GM18909 (cell line): ENCODE results near the gene ADGRA1.

Experiments
- ATAC-seq: cut with Tn5 transposase; IDR thresholded peaks from one replicate; pipeline ENCODE4 v1.9.1; 2021; ENCODE audit warnings: mild to moderate bottlenecking; ENCODE audit not compliant: unreplicated experiment, poor library complexity

Gene ADGRA1

GRCh38 chr10:133072720-133073390 lies 14.9 kb upstream of the ADGRA1 start:
- no peak for ATAC-seq

DNA sequence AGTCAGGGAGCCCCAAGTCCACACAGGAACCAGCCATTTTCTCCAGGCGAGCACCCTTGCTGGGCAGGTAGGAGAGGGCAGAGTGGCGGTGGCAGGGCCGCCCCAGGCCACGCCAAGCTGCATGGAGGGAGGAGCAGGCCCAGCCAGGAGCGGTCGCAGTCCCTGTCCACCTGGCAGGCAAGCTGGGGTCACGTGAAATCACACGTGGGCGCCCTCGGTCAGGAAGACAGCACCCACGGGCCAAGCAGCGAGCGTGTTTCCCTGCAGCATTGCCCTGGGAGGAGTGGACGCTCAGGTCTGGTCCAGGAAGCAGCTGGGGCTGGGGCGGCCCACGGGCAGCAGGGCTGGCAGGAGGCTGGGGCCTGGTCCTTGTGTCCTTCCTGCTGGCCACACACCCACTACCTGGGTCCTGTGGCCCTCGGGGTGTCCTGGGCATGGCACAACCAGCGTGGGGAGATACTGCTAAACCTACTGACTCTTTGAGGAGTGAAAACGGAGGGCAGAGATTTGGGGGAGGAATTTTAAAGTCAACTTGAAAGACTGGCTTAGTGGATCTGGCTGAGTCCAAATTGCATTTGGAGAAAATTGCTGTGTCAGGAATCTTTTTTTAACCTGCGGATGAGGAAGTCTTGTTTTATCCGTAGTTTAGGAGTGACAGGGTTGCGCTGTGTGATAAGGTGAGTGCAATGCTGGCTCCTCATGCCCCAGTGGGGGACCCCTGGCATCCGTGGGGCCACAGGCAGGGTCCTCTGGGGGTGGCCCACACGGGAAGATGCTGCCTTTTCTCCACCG lies 12.2 kb upstream of the ADGRA1 start:
- ATAC-seq = no peak

- no peak for ATAC-seq
Observed at GRCh38 chr10:133076274-133077038, 11.3 kb upstream of the ADGRA1 start.

- no peak for ATAC-seq
Observed at GRCh38 chr10:133079836-133080682, 7.7 kb upstream of the ADGRA1 start.

GRCh38 chr10:133080683-133081040 lies 7.1 kb upstream of the ADGRA1 start:
- ATAC-seq = no peak

GRCh38 chr10:133081636-133082035 lies 6.1 kb upstream of the ADGRA1 start:
- ATAC-seq = no peak

GRCh38 chr10:133082685-133083421 lies 4.9 kb upstream of the ADGRA1 start:
- ATAC-seq = no peak

GRCh38 chr10:133083422-133084100 lies 4.2 kb upstream of the ADGRA1 start:
- no peak for ATAC-seq

DNA sequence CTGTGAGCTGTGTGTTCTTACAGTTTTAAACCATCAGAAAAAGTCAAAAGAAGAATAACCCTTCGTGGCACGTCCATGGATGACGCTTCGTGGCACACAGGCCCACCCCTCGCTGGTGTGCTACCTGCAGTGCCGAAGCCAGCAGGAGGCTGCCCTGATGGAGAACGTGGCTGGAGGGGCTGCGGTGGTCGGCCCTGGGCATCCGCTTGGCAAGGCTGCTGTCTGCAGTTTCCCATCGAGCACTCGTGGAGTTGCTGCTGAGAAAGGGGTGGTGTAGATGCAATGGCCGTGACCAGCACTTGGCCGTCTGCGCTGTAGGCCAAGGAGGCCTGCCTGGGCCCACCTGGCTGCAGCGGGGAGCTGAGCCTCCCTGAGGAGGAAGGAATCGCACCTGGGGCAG lies 3.2 kb upstream of the ADGRA1 start:
- ATAC-seq = no peak

GRCh38 chr10:133085251-133086125 lies 2.2 kb upstream of the ADGRA1 start:
- ATAC-seq = no peak

DNA sequence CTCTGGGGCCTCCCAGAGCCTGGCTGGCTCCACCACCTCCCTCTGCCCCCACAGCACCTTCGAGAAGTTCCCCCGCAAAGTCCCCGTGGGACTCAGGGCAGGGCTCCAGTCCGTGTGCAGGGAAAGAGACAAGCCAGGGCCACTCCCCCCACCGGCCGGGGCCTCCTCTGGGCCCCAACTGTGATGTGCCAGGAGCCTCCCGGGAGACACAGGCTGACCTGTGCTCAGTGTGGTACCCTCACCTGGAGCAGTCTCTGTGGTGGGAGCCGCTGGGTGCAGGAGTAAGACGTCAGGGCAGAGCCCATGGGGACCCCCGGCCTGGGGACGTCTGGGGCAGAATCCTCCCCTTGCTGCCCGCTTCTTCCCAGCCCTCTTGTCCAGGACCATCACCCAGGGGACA lies 1.5 kb upstream of the ADGRA1 start:
- ATAC-seq = no peak

DNA sequence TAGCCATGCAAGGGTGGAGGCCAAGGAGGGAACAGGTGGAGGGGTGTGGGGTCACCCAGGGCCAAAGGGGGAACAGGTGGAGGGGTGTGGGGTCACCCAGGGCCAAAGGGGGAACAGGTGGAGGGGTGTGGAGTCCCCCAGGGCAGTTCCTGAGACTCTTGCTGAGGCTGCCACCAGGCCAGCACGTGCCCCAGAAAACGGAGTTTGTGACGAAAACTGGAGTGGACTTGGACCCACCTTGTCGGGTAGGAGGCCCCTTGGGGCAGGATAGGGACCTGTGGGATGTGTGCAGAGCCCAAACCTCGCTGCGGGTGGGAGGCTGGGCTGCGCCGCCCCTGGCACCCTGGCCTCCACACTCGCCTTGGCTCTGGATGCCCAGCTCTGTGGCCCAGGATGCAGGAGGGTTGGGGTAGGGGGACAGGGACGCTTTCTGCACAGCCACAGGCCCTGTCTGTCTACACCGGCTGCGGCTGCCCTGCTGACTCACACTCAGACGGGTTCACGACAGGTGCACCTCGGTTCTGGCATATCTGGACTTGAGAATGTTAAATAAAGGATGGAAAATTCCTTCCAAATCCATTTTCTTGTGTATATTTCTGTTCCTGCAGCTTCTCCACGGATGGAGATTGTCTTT lies 562 bp upstream of the ADGRA1 start:
- no peak for ATAC-seq

- no peak for ATAC-seq
Observed at GRCh38 chr10:133088179-133088955, 643 bp downstream of the ADGRA1 start.

DNA sequence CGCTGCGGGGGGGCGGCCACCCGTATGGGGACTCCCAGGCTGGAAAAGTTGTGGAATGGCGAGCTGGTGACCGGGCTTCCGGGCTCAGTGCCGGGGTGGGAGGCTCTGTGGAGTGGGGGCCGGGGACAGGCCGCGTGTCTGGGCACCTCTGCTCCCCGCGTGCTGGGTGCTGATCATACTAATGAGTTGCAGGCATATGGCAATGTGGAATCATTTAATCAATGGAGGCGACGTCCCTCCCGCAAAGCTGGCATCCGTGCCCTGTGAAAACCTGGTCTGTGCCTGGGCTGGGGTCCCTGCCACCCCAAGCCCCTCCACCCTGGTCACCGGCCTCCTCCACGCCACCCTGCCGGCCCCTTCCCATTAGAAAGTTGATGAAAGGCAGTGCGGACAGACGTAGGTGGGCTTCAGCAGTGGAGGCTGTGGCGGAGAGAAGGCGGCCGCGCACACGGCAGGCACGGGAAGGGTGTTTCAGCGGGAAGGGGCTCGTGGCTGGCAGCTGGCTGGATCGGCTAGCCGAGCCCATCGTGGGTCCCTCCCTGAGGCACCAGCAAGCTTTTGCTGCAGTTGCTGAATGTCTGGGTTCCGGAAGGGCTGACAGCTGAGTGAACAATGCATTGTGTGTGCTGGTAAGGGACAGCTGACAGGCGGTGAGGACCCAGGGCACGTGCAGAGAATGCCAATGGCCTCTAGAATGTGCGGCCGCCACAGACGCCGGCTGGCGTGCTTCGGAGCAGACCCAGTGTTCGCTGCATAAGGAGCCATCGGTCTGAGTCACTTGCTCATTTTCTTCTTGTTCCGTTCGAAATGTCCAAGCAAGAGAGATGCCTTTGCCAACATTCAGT lies 1.5 kb downstream of the ADGRA1 start:
- no peak for ATAC-seq

DNA sequence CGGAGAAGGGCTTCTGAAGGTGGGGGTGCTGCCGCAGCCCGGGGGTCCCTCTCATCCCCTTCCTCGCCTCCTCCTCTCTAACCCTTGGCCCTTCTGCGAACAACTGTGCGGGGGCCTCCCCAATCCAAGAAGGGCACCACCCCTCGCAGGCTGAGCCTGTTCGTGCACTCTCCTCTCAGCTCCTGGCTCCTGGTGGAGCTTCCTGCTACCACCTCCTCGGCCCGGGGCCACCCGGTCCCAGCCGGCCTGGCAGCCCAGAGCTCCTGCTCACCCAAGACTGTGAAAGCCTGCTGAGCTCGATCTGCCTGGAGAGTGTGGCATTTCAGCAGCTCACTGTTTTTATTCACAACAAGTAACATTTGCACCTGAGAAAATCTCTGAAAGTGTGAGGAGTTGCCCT lies 2.4 kb downstream of the ADGRA1 start:
- no peak for ATAC-seq

DNA sequence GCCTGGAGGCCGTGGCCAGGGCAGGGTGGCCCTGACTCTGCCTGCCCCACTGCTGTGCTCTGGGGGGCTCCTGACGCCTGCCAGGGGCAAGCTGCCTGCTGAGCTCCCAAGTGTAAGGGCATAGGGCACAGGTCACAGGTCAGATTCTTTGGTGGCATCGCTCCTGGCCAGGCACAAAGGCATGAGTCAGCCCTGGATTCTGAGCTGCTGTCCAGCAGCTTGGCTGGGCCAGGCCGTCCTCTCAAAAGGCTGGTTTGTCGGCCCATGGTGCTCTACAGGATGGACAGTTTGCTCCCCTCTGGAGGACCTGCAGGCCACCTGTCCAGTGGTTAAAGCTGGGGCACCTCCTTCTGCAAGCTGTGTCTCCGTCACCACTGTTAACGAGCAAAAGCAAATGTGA lies 2.9 kb downstream of the ADGRA1 start:
- ATAC-seq = no peak
